ENCODE results near the gene LRBA.
A peak's percentile ranks its signal among the peaks of the same experiment; 100 is the strongest.

The LRBA gene

DNA sequence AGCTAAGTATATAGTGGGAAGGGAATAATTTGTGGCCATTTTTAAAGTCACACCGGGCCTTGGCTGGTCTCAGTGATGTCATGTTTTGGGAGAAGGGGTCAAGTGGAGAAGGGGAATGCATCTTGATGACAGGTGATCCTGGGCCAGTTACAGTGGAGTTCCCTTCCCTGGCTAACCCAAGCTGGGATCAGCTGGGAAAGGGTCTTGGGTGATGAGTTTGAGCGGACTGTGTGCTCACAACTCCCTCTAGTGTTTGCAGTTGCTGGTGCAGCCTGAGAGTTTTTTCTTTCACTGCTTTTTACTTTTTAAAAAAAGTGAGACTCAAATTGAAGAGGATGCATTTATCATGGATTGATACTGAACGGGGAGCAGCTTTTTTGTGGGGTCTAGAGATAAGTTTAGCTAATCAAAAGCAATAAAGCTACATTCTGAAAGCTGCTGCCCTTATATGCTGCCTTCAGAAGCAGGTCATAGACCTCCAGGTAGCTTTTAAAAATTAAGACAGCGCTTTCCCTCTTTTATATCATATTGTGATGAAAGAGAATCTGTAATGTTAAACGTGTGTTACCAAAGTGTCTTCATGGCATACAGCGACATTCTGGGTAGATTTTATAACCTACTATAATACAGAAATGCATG is 772.1 kb downstream of the LRBA start:
- peak; percentile 30 for DNase-seq (ENCODE audit: low spot score)

DNA sequence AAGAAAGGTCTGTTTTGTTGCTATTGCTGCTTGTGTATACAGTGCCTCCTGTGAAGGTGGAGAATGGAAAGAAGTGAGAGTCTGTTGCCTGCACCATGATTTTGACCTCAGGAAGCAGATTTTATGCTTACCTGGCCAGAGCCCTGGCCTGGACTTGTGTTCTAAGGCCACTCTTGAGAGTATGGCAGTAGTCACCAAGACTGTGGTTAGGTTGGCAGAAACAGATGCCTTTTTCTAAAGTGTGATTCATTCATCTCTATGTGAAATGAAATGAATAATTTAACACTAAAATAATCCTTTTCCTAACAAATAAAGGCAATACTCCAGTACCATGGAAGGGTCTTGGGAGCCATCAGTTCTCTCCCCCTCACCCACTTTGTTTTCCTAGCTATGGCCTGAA is 775.1 kb downstream of the LRBA start:
- no peak for DNase-seq (ENCODE audit: low spot score)

DNA sequence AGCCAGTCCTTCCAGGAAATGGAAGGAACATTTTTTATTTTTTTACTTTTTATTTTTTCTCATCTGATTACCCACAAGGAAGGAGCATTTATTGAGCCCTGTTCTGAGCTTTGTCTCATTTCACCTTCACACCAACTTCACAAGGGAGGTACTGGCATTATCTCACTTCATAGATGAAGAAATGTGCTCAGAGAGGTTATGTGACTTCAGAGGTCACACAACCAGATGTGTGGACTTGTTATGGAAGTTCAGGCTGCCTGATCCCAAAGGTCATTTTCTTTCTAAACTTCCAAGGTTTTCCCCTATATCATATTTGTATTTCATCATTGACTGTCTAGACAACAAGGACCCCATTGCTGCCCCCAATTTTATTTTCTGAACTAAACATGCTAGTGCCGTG is 776.5 kb downstream of the LRBA start:
- no peak for DNase-seq (ENCODE audit: low spot score)

DNA sequence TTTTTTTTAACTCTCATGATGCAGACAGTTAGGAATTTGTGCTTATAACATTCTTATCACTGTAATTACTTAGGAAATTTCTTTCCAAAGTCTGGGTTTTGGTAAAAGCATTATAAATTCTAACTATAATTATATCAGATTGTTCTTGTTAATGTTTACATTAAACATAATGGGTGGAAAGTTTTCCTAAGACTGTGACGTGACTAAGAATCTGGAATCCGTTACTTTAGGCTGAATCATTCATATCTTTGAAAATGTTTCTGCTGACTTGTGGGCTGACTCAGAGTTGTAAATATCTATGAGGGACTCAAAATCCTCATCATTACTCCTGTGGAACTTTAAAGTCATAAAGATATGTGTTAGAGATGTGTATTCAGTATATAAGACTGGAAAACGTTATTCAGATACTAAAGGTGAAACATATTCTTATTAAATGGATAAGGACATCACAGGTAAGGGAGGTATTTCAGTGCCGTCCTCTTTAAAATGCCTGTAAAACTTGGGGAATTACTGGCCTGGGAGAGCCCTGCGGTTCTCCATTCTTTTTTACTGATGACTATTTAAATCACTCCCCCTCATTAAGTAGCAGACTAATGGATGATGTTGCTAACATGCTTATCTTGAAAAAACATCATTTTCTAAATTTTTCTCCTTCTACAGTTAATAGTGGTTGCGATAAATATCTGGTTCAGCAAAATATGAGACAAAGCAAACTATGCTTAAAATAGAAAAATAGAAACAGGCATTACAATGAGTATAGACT is 777.8 kb downstream of the LRBA start:
- peak; percentile 89 for DNase-seq (ENCODE audit: low spot score)

DNA sequence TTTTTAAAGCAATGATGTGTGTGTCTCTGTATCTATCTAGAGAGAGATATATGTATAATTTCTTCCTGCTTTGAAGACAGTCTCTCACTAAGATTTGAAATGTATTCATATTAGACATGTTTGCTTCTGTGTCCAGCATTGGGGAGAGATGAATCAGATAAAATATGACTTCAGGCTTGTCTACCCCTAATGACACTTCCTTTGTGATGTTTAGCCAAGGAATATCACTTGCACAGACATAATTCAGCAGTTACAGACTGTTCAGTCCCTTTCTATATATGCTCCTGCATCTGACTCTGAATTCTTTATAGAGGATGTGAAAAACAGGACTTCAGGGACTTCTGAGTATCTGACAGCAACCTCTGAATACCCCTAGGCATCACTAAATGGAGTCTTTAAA is 778.5 kb downstream of the LRBA start:
- no peak for DNase-seq (ENCODE audit: low spot score)

DNA sequence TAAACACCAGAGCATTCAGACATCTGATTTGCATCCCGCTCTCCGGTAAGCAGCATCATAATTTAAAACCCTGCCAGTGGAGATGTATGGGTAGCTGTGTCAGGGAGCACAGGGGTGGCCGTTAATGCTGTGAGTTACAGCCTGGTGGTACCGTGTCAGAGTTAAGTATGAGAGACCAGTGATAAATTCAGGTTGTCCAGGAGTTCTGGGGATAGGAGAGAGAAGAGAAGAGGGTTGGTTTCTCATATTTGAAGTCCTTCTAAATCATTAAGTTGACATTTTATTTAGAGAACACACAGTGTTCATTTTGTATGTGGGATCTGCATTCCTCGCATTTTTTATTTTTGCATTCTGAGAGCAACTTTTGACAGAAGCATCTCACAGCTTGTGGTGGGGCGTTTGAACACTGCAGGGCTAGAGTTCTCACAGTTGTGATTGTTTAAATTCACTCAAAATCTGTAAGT is 779.2 kb downstream of the LRBA start:
- DNase-seq (ENCODE audit: low spot score): no peak

DNA sequence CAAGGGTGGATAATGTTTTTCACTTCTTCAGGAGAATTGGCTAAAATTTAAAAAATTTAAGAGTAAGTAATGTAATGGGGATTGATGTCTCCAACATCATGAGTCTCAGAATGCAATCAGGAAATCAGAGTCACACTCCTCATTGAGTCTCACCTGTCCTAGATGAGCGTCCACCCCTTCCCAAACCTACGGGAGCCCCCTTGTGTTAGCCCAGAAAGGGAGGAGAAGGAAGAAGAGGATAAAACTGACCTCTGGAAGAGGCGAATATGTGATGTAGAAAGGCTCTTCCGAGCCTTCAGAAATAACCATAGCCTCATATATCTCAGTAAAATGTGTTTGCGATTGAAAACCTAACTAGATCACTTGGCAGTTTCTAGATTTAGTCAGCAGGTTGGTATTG is 779.8 kb downstream of the LRBA start:
- no peak for DNase-seq (ENCODE audit: low spot score)

DNA sequence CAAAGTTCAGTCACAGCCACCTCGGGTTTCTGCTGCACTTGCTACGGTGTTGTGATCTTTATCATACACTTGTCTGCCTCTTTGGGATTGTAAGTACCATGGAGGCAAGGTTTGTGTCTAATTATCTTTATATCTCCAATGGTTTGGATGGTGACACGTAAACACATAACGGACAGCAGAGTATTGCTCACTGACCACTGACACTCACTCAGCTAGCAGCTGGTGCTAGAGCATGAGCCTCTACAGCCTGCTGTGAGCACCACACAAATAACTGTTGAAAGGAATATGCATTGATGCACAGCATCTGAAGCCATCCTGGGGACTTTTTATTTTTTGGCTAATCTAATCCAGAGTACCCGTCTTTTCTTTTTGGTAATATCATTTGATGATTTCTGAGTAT is 780.8 kb downstream of the LRBA start:
- no peak for DNase-seq (ENCODE audit: low spot score)

DNA sequence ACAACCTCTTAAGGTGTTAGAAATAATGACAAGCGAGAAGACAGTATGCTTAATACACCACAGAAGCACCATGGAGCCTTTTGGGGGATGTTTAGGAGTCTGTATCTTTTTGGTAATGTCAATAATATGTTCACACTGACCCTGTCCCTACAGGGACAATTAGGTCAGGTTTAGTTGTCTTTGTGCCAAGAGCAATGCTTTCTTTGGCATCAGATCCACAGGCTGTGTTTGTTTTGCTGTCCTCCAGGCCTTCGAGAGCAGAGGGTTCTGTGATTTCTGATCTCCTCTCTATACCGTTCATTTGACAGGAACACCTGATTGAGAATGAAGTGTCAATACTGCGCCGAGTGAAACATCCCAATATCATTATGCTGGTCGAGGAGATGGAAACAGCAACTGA is 783.1 kb downstream of the LRBA start:
- no peak for DNase-seq (ENCODE audit: low spot score)

DNA sequence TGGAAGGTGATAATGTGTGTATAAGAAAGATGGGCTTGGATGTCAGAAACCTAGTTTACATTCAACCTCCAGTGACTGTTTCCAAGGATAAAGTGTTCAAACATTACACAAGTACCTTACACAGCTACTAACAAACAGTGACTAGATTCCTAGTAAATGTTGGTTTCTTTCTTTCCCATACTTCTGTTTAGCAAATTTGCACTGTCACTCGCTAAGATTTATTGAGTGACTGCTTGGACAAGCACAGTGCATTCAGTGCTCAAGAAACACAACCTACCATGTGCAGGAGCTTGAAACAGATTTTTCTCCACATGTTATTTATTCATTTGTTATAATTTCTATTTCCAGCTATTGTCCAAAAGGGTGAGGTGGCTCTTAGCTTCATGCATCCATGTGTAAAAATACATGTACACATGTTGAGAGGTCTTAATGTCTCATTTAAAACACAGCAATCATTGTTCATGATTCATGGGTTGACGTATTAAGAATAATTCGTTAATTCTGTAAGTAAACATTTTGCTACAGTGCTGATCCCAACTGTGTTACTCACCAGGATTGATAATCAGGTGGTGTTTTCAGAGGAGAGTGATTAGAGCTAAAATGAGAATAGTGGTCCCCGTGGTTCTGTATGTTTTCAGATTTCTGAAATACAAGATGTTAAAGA is 783.8 kb downstream of the LRBA start:
- no peak for DNase-seq (ENCODE audit: low spot score)

DNA sequence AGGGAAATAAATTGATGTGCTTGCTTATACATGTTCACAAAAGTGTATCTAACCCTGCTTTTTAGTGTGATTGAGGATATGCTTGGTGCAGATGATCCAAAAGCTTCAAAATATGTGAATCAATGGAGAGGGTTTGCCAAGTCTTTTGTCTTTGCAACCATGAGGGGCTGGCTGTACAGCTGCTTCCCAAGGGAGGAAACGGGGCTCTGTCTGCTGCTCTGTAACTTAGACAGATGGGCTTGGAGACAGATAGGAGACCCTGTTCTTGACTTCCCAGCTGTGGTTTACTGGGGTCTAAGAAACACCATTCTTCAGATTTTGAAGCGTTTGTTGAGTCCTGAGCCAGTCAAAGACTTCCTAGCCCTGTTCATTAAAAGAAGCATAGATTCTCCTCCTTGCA is 784.5 kb downstream of the LRBA start:
- DNase-seq (ENCODE audit: low spot score): no peak

DNA sequence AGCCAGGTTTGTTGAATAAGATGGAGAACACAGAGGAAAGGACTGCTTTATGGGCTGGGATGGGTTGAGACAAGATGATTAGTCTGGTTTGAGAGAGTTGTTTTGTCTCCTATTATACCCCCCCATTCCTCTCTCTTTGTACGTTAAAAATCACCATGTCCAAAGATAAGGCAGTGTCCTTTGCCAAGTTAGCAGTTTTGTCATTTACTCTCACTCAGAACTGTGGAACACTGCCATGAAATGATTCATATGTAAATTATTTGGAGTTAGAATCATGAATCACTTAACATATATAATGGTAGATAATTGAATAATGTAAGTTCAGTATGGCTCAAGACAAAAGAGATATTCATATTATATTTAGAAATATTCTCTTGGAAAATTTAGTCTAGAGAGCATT is 785.6 kb downstream of the LRBA start:
- DNase-seq (ENCODE audit: low spot score): peak; percentile 55

DNA sequence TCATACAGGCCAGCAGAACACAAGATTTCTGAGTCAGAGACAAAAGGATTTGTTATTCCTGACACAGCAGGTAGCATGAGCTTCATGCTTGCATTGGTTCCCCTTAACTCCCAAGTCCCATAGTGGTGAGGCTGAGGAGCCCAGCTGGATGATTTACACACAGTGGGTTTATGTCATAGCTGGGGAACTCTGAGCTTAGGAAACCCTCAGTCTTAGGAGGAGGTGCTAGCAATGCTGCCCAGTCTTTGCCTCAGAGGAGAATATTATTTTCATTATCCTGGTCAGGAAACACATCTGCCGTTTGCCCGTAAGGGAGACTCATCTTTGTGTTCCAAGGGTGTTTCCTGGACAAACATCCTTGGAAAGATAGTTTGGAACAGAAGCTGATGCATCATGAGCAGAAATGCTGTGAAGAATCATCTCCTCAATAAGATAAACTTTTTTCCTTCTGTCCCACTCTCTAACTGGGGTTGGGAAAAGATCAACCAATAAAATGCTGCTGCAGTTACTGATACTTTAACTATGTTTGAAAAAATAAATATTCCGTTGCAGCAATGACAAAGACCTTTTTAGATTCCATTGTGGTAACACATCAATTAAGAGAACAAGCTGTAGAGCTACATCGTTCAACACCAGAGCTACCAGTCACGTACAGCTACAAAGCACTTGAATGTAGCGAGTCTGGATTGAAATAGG is 790.0 kb downstream of the LRBA start:
- no peak for DNase-seq (ENCODE audit: low spot score)

DNA sequence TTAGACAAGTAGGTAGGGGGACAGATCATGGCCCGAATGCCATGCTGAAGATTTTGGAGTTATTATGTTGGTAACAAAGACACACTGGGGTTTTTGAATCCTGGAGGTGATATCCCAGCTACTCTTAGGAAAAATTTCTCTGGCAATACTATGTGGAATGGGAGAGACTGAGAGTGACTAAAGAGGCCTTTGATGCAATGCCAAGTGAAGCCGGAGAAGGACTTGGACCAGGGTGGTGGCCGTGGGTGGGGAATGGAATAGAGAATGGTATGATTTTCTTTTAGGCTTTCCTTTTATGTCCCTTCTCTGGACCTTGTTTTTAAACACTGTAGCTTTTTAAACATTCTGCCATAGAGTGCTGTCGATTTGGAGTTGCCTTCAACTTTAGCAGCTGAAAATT is 795.2 kb downstream of the LRBA start:
- DNase-seq (ENCODE audit: low spot score): no peak

DNA sequence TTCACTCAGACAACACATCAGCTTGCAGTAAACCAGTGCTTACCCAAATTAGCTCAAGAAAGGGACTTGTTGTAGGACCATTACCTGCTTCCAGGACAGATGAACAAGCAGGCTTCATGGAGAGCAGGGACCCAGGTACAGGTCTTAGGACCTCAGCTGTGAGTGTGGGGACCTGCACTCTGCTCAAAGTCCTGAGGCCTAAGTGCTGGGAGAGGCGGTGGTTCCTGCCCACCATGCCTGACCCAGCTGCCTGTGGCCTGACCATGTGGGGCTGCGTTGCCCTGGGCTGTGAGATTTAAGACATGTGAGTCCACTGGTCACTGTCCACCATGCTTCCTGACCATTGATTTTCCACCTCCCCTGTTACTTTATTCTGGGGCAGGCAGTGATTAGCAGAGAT is 796.6 kb downstream of the LRBA start:
- DNase-seq (ENCODE audit: low spot score): no peak

DNA sequence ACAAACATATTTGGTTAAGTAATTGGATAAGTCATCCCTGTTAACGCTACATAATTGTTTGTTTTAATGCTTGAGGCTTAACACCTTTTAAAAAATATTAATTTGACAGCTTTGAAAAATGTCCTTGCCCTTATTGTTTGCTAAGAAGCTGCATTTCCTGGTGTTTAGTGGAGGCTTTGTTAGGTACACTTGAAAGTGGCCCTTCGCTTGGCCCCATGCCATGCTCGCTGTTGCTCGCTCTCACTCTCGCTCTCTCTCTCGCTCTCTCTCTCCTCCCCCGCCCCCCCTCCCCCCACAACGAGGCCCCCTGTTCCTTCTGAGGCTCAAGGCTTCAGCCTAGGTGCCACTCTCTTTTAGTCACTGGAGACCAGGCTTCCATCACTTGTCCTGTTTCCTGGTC is 797.3 kb downstream of the LRBA start:
- no peak for DNase-seq (ENCODE audit: low spot score)

DNA sequence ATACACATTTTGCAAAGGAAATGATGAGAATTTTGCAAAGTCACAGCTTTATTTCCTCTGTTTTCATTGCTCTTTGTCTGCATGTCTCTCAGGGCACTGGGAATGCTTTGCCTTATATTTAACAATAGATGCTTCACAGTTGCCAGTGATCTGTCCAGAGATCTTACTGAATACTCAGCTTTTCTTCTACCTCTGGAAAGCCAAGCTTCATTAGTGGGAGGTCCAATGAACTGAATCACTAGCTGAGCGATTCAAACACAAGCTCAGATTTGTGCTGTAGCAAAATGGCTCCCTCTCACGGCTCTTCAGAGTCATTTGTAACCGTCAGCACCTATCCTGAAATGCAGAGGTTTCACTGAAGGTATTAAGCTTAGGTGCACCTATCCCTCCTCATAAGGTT is 797.9 kb downstream of the LRBA start:
- DNase-seq (ENCODE audit: low spot score): peak; percentile 48

DNA sequence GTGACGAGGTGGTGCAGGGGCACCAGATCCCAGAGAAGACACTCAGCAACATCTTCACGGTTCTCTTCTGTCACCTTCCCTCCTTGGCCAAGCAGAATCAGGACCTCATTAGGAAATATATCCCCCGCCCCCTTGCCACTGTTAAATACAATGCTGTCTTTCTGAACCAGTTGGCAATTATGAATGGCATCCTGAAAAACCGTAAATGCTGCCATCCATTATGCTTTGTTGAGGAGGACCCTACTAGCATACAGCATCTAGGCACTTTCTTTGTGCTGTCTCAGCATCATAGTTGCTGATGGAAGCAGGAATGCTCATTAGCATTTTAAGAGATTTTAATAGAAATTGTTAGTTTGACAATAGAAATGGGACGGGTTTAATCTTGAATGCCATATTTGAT is 798.4 kb downstream of the LRBA start:
- no peak for DNase-seq (ENCODE audit: low spot score)

DNA sequence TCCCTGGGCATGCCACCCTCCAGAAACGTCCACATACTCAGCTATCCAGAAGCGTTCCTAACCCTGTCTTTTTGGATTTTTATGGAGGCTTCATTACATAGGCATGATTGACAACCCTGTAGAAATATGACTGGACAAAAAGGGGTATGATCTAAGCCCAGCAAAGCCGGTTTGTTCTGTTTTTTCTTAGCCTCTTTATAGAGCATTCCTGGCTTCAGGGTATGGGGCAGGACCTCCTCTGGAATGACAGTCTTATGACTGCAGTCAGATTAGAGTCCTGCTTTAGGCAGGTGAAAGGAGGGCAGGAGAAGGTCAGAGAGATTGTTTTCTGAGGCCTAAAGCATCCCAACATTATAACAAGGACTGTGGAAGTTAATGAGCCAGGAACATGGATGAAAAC is 799.5 kb downstream of the LRBA start:
- DNase-seq (ENCODE audit: low spot score): no peak

Data from RKO (cell line).